Measurements from ENCODE around the gene VPS18. TPM values are rescaled to one million over a fixed set of nuclear protein-coding genes. Genes with fewer than 3 reads are reported as not detected.

VPS18 gene
- total RNA-seq, 1 donor from 2014 or later = 26.2 TPM

DNA sequence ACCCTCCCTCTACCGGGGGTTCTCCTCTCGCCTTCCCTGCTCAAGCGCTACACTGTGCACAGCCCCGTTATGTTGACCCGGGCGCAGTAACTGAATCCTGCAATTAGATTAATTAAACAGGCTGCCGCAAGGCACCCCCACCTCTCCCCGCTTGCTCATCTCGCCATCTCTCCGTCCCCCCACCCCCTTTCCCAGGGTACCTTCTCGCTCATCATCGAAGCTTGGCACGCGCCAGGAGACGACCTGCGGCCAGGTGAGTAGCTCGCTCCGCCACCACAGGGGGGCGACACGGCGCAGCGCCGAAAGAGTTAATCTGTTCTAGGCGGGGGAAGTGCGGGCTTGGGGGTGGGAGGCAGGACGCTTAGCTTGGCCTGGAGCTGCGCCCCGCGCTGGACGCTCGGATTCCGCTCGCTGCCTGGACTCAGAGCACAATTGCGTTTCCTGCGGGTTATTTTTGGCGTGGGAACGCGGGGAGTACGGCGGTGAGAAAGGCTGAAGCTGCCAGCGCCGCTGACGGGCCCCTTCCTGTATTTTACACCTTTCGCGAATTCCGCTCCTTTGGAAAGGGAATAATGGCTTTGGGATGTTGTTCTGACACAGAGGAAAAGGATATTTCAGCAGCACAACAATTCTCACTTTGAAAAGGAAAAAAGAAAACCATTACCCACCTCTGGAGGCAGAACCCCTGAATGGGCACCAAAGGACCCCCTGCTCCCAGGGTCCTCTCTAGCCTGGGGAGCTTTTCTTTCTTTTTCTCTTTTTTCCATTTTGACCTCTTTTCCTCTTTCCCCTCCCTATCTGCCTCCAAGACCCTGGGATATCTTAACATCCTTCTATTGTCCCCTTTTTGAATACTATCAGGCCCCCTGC, 36.4 kb downstream of the VPS18 start:
- no peaks in the 10 kb centered on the region for H3K9me3 Mint-ChIP-seq
- H3K4me3 Mint-ChIP-seq = peak overlapping the region; percentile 76
- CTCF ChIA-PET = interaction anchor here (0.6 to 4.4 kb wide), 7 partner anchors 11 to 74 kb away, joined by 3 to 29 read pairs (median 3); partner anchors contain the start of gene CHAC1
- POLR2A ChIA-PET = interaction anchor here (0.5 to 1.5 kb wide), 11 partner anchors 10 to 599 kb away, joined by 3 to 10 read pairs (median 5); partner anchors contain the start of gene CHAC1
- ATAC-seq (ENCODE audit: low read depth) (no peak), DNase-seq (no peak)
- TF ChIP-seq, protein P1, sequence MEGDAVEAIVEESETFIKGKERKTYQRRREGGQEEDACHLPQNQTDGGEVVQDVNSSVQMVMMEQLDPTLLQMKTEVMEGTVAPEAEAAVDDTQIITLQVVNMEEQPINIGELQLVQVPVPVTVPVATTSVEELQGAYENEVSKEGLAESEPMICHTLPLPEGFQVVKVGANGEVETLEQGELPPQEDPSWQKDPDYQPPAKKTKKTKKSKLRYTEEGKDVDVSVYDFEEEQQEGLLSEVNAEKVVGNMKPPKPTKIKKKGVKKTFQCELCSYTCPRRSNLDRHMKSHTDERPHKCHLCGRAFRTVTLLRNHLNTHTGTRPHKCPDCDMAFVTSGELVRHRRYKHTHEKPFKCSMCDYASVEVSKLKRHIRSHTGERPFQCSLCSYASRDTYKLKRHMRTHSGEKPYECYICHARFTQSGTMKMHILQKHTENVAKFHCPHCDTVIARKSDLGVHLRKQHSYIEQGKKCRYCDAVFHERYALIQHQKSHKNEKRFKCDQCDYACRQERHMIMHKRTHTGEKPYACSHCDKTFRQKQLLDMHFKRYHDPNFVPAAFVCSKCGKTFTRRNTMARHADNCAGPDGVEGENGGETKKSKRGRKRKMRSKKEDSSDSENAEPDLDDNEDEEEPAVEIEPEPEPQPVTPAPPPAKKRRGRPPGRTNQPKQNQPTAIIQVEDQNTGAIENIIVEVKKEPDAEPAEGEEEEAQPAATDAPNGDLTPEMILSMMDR (IDR thresholded peaks at IDR 0.05) = no peak
- H3K27me3 Mint-ChIP-seq = peaks cover 46% of the 10 kb centered on the region
- H3K36me3 Mint-ChIP-seq (ENCODE audit: low read depth) = no peaks in the 10 kb centered on the region
- H3K4me1 Mint-ChIP-seq = peaks cover 48% of the 10 kb centered on the region
- intact Hi-C loops (cut with micrococcal nuclease) = no loop called here
- H3K27ac Mint-ChIP-seq = no peak overlapping the region

GRCh38 chr15:40931300-40932142, 37.3 kb downstream of the VPS18 start:
- TF ChIP-seq, protein P1 (IDR thresholded peaks at IDR 0.05) = no peak
- ChIA-PET POLR2A (interaction anchor here (0.6 to 1.5 kb wide), 3 partner anchors 9 to 25 kb away, joined by 3 to 10 read pairs (median 8); no protein-coding TSS in a partner anchor), CTCF (interaction anchor here (1.6 to 4.4 kb wide), 3 partner anchors 10 to 26 kb away, joined by 3 to 29 read pairs (median 16); no protein-coding TSS in a partner anchor)
- Mint-ChIP-seq H3K27me3 (peaks cover 42% of the 10 kb centered on the region), H3K4me1 (peaks cover 43% of the 10 kb centered on the region), H3K4me3 (peak overlapping the region; percentile 59), H3K27ac (no peak overlapping the region), H3K36me3 (ENCODE audit: low read depth) (no peaks in the 10 kb centered on the region), H3K9me3 (no peaks in the 10 kb centered on the region)
- no peak for DNase-seq
- no peak for ATAC-seq (ENCODE audit: low read depth)
- intact Hi-C loops (cut with micrococcal nuclease) = no loop called here

DNA sequence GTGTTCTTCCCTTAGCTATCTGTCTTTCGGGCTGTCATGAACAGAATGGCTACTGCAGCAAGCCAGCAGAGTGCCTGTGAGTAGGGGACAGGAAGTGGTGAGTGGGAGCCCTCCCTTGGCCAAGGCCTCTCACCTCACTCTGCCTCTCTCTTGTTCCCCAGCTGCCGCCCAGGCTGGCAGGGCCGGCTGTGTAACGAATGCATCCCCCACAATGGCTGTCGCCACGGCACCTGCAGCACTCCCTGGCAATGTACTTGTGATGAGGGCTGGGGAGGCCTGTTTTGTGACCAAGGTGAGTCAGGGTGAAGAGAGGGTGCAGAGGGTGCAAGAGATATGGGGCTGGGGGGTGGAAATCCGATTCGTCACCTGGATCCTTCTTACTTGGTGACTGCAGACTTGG, 37.9 kb downstream of the VPS18 start:
- ATAC-seq (ENCODE audit: low read depth) = no peak
- ChIA-PET POLR2A (no interaction called here), CTCF (interaction anchor here (1.6 to 2.7 kb wide), 2 partner anchors 9 to 18 kb away, joined by 3 to 16 read pairs; no protein-coding TSS in a partner anchor)
- no peak for DNase-seq
- H3K4me1 Mint-ChIP-seq = peaks cover 37% of the 10 kb centered on the region
- H3K27ac Mint-ChIP-seq = no peak overlapping the region
- no peaks in the 10 kb centered on the region for H3K36me3 Mint-ChIP-seq (ENCODE audit: low read depth)
- no peak overlapping the region for H3K4me3 Mint-ChIP-seq
- peaks cover 36% of the 10 kb centered on the region for H3K27me3 Mint-ChIP-seq
- TF ChIP-seq, protein P1 (IDR thresholded peaks at IDR 0.05) = no peak
- H3K9me3 Mint-ChIP-seq = no peaks in the 10 kb centered on the region
- intact Hi-C loops (cut with micrococcal nuclease) = no loop called here

DNA sequence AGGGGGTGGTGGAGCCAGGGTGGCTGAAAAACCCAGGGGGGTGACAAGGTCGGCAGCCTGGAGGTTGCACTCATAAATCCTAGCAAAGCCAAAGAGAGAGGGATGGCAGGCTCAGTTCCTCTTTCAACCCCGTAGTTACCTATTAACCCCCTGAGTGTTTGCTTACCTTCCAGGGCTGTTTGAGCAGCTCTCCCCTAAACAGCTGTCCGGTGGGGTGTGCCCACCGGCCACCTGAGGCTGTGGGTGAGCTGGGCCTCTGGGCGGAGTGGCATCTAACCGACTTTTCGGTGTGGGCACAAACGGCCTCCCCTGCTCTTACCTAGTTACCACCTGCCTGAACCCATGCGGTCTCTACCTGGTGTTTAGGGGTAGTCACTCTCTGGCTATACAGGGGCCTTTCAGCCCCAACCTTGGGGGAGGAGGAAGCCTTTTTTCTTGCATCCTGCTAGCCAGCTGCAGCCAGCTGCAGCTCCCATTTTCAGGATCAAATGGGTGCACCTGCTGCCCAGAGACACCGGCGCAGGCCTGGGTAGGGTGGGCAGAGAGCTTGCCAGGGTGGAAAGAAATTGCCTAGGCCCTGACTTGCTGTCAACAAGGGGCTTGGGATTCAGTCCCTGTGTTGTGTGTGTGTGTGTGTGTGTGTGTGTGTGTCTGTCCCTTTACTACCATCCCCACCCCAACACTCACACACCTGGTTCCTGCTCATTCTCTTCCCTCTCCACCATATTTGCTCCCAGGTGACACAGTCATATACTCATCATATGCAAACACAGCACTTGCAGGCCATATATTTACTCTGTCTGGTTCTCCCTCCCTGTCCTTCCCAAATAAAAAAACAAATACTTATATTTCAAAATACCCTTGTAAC, 38.6 kb downstream of the VPS18 start:
- ATAC-seq (ENCODE audit: low read depth) (no peak), DNase-seq (no peak)
- Mint-ChIP-seq H3K9me3 (no peaks in the 10 kb centered on the region), H3K27ac (no peak overlapping the region), H3K4me3 (no peak overlapping the region), H3K4me1 (peaks cover 33% of the 10 kb centered on the region), H3K27me3 (peaks cover 34% of the 10 kb centered on the region), H3K36me3 (ENCODE audit: low read depth) (no peaks in the 10 kb centered on the region)
- intact Hi-C loops (cut with micrococcal nuclease) = no loop called here
- ChIA-PET POLR2A (interaction anchor here (0.7 kb wide), 1 partner anchor 9 kb away, joined by 8 read pairs; no protein-coding TSS in a partner anchor), CTCF (no interaction called here)
- TF ChIP-seq, protein P1 (IDR thresholded peaks at IDR 0.05) = no peak

All from activated B cell treated with CpG ODN at 0.5 μM for 24 hours (primary cell).